NCI-H146 (cell line): ENCODE results near the gene LRRC61.

Experiments used
- DNase-seq: peaks from one replicate; lab custom pipeline; 2025; lab: John Stamatoyannopoulos, UW

The LRRC61 gene

DNA sequence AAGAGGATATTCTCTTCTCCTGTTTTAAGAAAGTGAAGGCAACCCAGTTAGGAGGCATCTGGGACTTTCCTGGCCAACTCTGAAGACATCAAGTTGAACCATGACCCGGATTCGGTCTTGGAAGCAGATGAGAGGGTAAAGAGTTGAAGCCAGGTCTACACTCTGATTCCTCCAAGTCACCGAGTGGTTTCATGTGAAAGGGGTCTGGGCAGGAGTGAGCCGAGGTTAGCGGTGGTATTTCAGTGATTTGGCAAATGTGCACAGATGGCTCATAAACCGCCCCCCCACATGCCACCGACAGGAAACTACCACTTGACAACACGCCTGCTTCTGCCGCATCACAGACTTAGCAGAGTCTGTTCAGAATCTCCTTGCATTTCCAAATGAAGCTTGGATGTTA, 34.1 kb downstream of the LRRC61 start:
- no peak for DNase-seq

DNA sequence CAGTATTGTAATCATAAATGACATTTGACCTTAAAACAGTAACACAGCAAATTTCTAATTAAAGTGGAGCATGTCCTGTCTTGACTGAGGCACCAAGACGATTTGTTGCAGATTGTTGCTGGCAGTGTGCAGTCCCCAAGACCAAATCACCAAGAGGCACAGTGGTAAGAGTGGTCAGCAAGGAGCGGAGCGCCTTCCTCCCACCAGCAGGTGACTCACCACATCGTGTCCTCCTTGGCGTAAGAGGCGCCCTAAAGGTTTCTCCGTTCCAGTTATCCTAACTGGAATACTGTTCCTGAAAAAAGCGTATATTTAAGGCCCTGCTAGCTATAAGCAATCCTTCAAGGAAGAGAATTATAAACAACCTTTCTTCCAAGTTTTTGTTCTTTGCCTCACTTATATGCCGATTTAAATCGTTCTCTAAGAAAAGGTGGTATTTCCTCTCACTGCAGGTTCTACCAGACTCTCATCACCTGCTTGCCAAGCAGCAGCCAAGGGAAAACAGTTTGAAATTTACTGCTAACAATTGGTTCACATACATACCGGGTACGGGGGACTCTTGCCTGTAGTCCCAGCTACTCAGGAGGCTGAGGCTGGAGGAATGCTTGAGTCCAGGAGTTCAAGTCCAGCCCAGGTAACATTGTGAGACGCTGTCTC, 34.7 kb downstream of the LRRC61 start:
- no peak for DNase-seq

DNA sequence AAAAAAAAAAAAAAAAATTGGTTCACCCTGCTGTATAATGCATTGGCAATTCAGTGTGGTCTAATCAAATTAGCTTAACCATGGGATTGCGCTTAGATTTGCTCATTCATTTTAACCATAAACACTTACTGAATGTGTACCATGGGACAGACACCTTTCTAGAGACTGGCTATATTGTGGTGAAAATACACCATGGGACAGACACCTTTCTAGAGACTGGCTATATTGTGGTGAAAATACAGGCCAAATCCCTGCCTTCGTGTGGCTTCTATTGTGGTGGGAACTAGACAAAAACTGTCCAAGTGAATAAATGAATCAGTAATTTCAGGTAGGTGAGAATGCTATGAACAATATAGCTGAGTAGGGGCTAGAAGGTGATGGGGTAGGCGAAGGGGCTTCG, 35.3 kb downstream of the LRRC61 start:
- no peak for DNase-seq

DNA sequence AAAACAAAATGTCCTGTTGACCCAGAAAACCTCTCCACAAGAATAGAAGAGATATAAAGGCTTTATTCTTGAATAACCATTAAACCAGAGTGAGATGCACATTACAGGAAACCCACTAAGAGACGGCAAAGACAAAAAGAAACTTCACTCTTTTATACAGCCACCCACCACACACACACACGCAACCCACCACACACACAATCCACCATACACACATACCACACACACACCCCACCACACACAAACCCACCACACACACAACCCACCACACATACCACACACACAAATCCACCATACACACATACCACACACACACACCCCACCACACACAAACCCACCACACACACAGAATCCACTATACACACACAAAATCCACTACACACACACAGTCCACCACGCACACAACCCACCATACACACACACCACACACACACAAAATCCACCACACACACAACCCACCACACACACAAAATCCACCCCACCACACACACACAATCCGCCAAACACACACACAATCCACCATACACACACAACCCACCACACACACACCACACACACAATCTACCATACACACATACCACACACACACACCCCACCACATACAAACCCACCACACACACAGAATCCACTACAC, 36.0 kb downstream of the LRRC61 start:
- DNase-seq: no peak

DNA sequence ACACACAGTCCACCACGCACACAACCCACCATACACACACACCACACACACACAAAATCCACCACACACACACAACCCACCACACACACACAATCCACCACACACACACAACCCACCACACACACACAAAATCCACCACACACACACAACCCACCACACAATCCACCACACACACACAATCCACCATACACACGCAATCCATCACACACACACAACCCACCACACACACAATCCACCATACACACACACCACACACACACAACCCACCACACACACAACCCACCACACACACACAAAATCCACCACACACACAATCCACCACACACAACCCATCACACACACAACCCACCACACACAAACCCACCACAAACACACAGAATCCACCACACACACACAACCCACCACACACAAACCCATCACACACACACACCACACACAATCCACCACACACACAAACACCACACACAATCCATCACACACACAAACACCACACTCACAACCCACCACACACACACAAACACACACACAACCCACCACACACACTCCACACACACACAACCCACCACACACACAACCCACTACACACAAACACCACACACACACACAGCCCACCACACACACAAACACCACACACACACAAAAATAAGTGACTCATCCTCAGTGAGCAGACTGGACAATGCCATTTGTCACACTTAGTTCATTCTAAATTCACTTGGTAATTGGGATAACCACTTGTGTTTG, 36.6 kb downstream of the LRRC61 start:
- no peak for DNase-seq

DNA sequence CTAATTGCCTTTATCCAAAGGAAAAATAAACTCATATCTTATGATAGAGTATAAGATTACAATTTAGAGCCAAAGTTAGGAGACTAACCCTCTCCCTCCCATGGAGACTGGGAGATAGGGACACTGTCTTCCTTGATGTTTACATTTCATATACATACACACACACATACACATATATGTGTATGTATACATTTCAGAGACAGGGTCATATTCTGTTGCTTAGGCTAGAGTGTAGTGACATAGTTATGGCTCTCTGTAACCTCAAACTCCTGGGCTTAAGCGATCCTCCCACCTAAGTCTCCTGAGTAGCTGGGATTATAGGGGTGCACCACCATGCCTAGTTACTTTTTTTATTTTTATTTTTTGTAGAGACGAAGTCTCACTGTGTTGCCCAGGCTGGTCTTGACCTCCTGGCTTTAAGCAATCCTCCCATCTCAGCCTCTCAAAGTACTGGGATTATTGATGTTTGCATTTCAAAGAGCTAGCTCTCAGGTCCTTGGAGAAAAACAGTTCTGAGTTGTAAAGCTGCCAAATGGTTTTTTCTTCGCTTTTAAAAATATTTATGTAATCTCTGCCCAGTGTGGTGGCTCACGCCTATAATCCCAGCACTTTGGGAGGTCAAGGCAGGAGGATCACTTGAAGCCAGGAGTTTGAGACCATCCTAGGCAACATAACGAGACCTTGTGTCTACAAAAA, 37.4 kb downstream of the LRRC61 start:
- DNase-seq: no peak

DNA sequence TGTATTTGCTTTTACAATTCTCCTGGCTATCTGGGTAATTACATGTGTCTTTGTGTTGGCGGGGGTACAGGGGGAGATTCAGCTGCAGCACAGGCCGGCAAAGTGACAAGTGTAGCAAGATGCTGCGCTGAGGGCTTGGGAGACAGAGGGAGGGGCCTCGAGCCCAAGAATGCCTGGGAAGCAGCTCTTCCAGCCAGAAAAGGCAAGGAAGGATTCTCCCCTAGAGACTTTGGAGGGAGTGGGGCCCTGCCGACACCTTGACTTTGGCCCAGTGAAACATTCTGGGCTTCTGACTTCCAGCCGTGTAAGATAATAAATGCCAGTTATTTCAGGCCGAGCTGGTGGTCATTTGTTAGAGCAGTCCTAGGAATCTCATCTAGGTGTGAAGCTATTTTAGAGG, 38.2 kb downstream of the LRRC61 start:
- no peak for DNase-seq

DNA sequence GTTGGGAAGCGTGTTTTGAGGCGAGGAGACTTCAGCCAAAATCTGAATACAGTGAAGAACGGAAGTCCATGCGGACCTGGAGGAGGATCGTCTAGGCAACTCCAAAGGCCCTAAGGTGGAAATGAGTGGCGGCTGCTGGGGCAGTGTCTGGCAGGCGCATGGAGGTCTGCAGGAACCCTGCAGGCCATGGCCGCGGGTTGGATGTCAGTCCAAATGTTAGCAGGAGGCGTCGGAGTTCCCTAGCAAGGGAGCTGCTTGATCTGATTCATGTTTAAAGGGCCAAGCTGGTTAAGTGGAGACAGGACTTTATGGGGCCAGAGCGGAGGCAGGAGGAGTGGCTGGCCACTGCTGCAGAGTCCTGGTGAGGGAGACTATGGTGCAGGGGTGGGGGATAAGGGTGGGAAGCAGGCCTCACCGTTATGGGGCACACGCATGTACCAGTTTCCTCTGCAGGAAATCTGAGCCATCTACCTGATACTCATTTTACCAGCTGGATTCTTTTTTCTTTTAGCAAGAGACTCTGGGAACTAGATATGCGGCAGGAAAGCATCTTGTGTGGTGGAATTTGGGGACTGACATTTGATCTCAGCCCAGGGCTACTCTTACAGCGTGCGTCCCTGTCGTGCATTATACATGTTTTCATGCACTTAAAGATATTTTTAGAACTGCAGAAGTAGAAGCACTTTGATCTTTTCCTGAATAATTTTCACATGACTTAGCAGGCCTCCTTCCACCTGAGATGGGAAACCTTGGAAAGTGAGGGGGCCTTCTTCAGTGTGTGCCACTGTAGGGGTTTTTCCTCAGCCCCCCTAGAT, 38.9 kb downstream of the LRRC61 start:
- no peak for DNase-seq

DNA sequence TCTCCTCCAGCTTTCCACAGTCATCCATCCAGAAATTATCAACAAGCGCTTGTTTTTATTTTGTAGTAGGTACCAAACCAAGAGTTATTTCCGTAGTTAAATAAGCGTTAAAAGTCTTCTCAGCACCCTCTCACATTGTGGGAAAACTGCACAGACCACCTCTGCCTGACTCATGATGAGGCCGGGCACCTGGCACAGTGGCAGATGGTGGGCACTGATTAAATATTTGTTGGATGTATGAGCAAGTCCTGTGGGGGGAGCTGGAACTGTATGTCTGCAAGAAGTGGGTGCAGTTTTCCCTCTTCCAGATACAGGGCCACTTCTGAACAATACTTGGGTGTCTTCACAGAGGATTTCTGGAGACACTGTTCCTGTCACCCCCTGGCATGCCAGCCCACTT, 40.2 kb downstream of the LRRC61 start:
- DNase-seq: no peak

DNA sequence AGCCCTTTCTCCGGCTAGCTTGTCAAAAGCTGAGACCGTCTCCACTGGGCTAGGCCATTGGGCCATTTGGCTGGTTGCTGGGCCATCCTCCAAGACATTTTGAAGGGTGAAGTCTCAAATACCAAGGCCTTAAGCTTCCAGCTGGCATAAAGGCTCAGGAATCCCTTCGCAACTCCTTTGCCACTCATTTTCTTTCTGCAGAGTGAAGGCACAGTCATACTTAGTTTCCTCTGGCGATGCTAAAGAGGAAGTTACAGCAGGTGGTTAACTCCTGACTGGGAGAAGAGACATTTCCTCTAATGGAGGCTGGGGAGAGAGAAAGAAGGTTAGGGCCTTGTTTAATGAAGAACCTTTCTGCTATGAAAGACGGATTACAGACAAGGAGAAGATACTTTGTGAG, 40.7 kb downstream of the LRRC61 start:
- no peak for DNase-seq

DNA sequence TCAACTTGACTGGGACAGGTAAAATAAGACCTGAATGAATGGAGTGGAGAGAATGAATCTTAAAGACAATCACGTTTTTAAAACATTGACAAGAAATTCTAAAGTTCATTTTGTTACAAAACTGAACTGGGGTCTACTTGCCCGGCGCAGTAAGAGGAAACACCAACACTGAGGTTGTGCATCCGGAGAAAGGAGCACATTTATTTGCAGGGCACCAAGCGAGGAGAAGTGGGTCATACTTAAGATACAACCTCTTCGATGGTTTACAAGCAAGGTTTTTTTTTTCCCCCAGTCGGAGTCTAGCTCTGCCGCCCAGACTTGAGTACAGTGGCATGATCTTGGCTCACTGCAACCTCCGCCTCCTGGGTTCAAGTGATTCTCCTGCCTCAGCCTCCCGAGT, 42.0 kb downstream of the LRRC61 start:
- no peak for DNase-seq

DNA sequence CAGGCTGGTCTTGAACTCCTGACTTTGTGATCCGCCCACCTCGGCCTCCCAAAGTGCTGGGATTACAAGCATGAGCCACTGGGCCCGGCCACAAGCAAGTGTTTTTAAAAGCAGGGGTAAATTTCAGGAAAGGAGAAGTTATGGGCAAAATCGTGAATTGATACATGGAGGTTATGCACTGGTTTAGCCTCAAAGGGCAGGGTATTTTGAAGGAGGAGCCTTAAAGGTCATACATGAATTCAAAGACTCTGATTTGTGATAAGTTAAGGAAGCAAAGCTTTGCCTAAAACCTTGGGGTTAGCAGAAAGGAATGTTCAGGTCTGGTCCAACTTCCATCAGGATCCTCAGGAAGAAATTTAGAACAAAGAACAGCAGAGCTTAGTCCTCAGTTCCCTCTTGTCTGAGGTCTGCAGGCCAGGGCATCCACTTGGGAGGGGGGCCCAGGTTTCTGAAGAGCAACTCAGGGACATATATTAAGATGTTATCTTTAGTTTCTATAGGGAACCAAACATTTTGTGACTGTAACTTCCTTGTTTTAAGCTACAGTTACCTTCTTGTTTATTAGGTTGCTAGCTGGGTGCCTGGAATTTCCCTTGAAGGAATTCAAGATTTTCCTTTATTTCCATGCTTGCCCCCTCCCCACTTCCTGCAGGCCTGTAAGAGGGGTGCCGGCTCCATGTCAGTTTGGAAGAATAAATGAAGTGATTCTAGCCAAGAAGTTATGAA, 42.7 kb downstream of the LRRC61 start:
- no peak for DNase-seq

DNA sequence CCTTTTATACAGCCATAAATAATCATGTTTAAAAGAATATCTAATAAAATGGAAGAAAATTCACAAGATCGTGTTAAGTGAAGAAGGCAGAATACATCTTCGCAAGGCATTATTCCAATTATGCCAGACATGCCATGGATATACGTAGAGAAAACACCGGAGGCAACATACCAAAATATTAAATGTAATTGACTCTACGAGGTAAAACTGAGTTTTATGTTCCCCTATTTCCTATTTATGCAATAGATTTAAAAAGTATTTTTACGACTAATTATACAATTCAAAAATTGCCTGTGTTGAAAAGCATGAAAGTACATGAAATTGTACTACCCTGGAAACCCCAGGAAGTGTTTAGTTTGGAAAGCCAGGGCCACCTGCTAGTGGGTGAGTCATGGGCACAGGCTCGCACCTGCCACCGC, 44.5 kb downstream of the LRRC61 start:
- peak; percentile 94 for DNase-seq

DNA sequence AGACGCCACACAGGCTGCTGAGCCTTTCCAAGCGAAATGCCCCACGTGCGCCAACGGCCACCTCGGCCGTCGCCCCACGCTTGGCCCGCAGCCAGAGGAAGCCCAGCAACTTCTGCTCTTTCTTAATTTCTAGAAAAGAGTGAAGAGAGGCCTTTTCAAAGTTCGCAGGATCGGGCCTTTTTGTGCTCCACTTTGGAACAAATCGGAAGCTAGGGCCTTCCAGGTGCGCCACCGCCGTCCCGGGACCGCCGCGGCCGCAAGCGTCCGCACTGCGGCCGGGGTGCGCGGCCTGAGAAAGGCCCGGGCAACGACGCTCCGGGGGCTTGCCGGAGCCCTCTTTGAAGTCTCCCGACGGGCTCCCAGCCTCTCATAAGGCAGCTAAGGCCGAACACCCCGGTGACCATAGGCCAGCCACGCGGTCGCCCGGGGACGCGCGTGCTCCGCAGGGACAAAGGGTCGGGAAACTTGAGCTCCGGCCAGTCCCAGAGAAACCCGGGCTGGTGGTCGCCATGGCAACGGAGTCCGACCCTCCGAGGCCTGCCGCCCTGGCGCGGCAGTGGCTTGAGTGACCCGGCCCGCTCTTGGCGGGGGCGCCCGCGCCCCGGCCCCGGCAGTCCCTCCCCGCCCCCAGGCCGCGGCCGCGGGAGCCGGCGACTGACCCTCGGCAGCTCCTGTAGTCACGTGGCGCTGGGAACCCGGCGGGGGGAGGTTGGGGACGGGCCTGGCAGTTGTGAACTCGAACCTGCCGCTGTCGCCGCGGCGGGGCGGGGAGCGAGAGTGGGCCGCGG, 45.1 kb downstream of the LRRC61 start, which contains the start of gene REPIN1:
REPIN1 (plus strand) TSS at position 727 of the 788 bp plus-strand sequence. CDS start 890 bp downstream, outside the sequence.
- DNase-seq: peak; percentile 91

DNA sequence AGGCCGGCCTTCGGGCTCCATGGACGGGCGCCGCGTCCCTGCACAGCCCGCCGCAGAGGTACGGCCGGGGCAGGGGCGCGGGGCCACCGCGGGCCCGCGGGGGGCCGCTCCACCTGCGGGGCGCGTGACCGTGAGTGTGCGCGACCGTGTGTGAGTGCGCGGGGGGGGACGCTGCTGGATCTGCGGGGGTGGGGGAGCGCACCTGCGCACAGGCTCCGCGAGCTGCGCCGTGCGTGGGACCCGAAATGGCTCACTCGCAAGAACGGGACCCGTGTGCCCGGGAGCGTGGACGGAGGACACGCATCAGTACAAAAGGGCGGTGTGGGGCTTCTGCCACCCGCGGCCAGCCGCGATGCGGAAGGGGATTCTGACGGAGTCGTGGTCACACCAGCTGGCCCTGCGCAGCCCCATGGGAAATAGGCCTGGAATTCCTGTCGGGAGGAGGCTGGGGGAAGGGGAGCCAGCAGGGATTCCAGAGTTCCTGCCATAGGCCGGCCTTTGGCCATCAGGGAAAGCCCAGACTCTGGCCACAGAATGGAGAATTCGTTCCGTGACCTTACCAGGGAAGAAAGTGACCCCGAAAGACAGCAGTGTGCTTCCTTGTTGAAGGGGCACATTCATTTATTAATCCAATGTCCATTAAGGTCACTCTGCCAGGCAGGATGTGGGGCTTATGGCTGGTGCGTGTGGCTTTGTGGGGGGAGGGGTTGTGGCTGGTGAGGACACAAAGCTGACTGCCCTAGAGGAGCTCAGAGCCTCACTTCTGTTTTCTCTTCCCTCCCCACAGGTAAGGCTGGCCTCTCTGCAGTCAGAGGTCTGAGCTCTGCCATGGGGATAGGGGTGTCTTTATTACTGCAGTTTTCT, 46.0 kb downstream of the LRRC61 start:
- DNase-seq: peak; percentile 74

DNA sequence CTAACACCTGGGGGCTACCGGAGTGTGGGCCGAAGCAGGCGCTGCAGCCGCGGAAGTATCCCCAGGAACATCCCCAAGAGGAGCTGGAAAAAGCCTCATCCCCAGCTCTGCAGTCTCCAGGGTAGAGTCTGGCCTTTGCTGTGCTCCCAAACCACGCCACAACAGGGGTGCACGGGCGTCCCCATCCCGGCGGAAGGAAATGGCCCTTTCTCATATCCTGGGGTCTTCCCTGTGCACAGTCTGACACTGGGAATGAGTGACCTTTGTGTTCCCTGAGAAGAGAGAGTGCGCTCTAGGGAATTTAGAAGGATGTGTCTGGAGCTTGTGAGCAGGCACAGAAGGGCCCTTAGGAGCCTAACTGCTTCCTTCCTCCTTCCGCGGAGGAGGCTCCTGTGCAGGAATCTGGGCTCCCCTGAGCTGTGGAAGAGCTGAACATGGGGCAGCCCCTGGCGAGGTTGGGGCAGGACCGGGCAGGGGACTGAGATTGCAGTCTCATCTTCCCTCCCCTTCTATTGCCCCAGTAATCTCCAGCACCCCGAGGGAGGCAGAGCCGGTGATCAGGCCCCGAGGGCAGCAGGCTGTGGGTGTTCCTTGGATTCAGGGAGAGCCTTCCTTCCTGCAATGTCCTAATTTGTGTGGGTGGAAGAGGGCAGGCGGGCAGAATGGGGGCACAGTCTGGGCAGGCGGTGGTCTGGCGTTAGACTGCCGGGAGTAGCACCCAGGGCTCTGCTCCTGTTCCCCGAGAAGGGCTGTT, 46.8 kb downstream of the LRRC61 start:
- DNase-seq: no peak

DNA sequence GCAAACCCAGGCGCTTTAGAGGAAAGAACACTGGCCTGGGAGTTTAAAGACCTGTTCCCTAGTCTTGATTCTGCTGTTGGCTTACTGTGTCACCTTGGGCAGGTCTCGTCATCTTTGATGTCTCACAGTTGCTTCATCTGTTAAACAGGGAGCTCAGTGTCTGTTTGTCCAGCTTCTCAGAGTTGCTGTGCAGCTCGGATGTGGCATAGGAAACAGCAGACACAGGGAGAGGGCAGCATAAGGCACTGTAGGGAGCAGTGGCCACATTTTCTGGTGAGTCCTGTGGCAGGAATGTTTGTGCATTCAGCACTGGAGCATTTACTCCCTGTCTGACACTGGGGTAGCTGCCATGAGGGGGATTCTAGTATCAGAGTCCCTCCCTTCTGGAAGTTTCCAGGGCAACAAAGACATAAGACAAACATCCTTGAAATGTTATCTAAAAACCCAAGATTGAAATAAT, 47.5 kb downstream of the LRRC61 start:
- DNase-seq: no peak
